ENCODE measurements around the gene OR2AG2.

Gene OR2AG2

GRCh38 chr11:6778518-6778917 lies 6.7 kb upstream of the OR2AG2 start:
- H3K4me2 ChIP-seq (ENCODE audit: low read length), result no peak overlapping the region
- no peak overlapping the region for H4K5ac ChIP-seq (ENCODE audit: low read length)
- H2BK120ac ChIP-seq (ENCODE audit: low read depth, low read length), result no peak overlapping the region
- no peak overlapping the region for H2BK5ac ChIP-seq (ENCODE audit: low read length)
- no peaks in the 10 kb centered on the region for H3K4me1 ChIP-seq (ENCODE audit: control insufficient read depth, low read depth, low read length)
- no peak overlapping the region for H3K23ac ChIP-seq (ENCODE audit: low read length)
- H2AK5ac ChIP-seq (ENCODE audit: low read length), result no peak overlapping the region
- no peak for DNase-seq
- no peaks in the 10 kb centered on the region for H3K79me2 ChIP-seq (ENCODE audit: control insufficient read depth, insufficient read depth, low read length)
- no peak overlapping the region for H3K4me3 ChIP-seq (ENCODE audit: low read length)
- H3K56ac ChIP-seq (ENCODE audit: low read length), result no peak overlapping the region
- H3K36me3 ChIP-seq (ENCODE audit: control insufficient read depth, insufficient read depth, low read length), result no peaks in the 10 kb centered on the region
- no peaks in the 10 kb centered on the region for H3K79me1 ChIP-seq (ENCODE audit: low read length)
- H3K4ac ChIP-seq (ENCODE audit: low read depth, low read length), result no peak overlapping the region
- H3K27ac ChIP-seq (ENCODE audit: low read depth, low read length), result no peak overlapping the region
- H3K9ac ChIP-seq (ENCODE audit: low read length), result no peak overlapping the region
- H2BK15ac ChIP-seq (replicated peaks; ENCODE audit: low read depth), result no peak overlapping the region
- H3K27me3 ChIP-seq (ENCODE audit: insufficient read depth, low read length, poor library complexity), result no peaks in the 10 kb centered on the region
- H3K18ac ChIP-seq (ENCODE audit: low read length), result no peak overlapping the region
- no peak overlapping the region for H4K8ac ChIP-seq (ENCODE audit: low read depth, low read length)

- no peaks in the 10 kb centered on the region for H3K36me3 ChIP-seq (ENCODE audit: control insufficient read depth, insufficient read depth, low read length)
- no peak overlapping the region for H2BK5ac ChIP-seq (ENCODE audit: low read length)
- H2AK5ac ChIP-seq (ENCODE audit: low read length), result no peak overlapping the region
- no peaks in the 10 kb centered on the region for H3K79me1 ChIP-seq (ENCODE audit: low read length)
- H3K9ac ChIP-seq (ENCODE audit: low read length), result no peak overlapping the region
- WGBS (ENCODE audit: extremely low coverage, insufficient coverage, low lambda C conversion rate), result no CpG with 5 or more reads among the region's 2 CpGs
- no peak overlapping the region for H2BK120ac ChIP-seq (ENCODE audit: low read depth, low read length)
- no peak overlapping the region for H4K5ac ChIP-seq (ENCODE audit: low read length)
- no peak overlapping the region for H3K4me2 ChIP-seq (ENCODE audit: low read length)
- H3K18ac ChIP-seq (ENCODE audit: low read length), result no peak overlapping the region
- no peak overlapping the region for H4K8ac ChIP-seq (ENCODE audit: low read depth, low read length)
- DNase-seq, result peak; percentile 73
- no peaks in the 10 kb centered on the region for H3K79me2 ChIP-seq (ENCODE audit: control insufficient read depth, insufficient read depth, low read length)
- no peaks in the 10 kb centered on the region for H3K4me1 ChIP-seq (ENCODE audit: control insufficient read depth, low read depth, low read length)
- no peak overlapping the region for H3K4ac ChIP-seq (ENCODE audit: low read depth, low read length)
- no peak overlapping the region for H3K56ac ChIP-seq (ENCODE audit: low read length)
- H3K4me3 ChIP-seq (ENCODE audit: low read length), result no peak overlapping the region
- no peak overlapping the region for H3K23ac ChIP-seq (ENCODE audit: low read length)
- H3K27me3 ChIP-seq (ENCODE audit: insufficient read depth, low read length, poor library complexity), result no peaks in the 10 kb centered on the region
- H3K27ac ChIP-seq (ENCODE audit: low read depth, low read length), result no peak overlapping the region
- no peak overlapping the region for H2BK15ac ChIP-seq (replicated peaks; ENCODE audit: low read depth)
Measured at GRCh38 chr11:6757373-6757967, 14.3 kb downstream of the OR2AG2 start.

GRCh38 chr11:6755953-6756347 lies 15.8 kb downstream of the OR2AG2 start:
- H3K27me3 ChIP-seq (ENCODE audit: insufficient read depth, low read length, poor library complexity), result no peaks in the 10 kb centered on the region
- no peak overlapping the region for H3K4ac ChIP-seq (ENCODE audit: low read depth, low read length)
- no peaks in the 10 kb centered on the region for H3K36me3 ChIP-seq (ENCODE audit: control insufficient read depth, insufficient read depth, low read length)
- H2BK5ac ChIP-seq (ENCODE audit: low read length), result no peak overlapping the region
- no peak overlapping the region for H3K23ac ChIP-seq (ENCODE audit: low read length)
- H3K4me1 ChIP-seq (ENCODE audit: control insufficient read depth, low read depth, low read length), result no peaks in the 10 kb centered on the region
- no peaks in the 10 kb centered on the region for H3K79me2 ChIP-seq (ENCODE audit: control insufficient read depth, insufficient read depth, low read length)
- H2AK5ac ChIP-seq (ENCODE audit: low read length), result no peak overlapping the region
- no peak overlapping the region for H3K4me3 ChIP-seq (ENCODE audit: low read length)
- H2BK15ac ChIP-seq (replicated peaks; ENCODE audit: low read depth), result no peak overlapping the region
- H3K27ac ChIP-seq (ENCODE audit: low read depth, low read length), result no peak overlapping the region
- no peak for DNase-seq
- WGBS (ENCODE audit: extremely low coverage, insufficient coverage, low lambda C conversion rate), result no CpG with 5 or more reads among the region's 1 CpG
- H3K4me2 ChIP-seq (ENCODE audit: low read length), result no peak overlapping the region
- no peaks in the 10 kb centered on the region for H3K79me1 ChIP-seq (ENCODE audit: low read length)
- no peak overlapping the region for H2BK120ac ChIP-seq (ENCODE audit: low read depth, low read length)
- H4K5ac ChIP-seq (ENCODE audit: low read length), result no peak overlapping the region
- no peak overlapping the region for H3K56ac ChIP-seq (ENCODE audit: low read length)
- H3K9ac ChIP-seq (ENCODE audit: low read length), result no peak overlapping the region
- no peak overlapping the region for H3K18ac ChIP-seq (ENCODE audit: low read length)
- no peak overlapping the region for H4K8ac ChIP-seq (ENCODE audit: low read depth, low read length)

- no peaks in the 10 kb centered on the region for H3K79me2 ChIP-seq (ENCODE audit: control insufficient read depth, insufficient read depth, low read length)
- H2BK5ac ChIP-seq (ENCODE audit: low read length), result no peak overlapping the region
- no peak overlapping the region for H3K18ac ChIP-seq (ENCODE audit: low read length)
- no peak overlapping the region for H3K9ac ChIP-seq (ENCODE audit: low read length)
- H2BK120ac ChIP-seq (ENCODE audit: low read depth, low read length), result no peak overlapping the region
- H2BK15ac ChIP-seq (replicated peaks; ENCODE audit: low read depth), result no peak overlapping the region
- H4K5ac ChIP-seq (ENCODE audit: low read length), result no peak overlapping the region
- peak; percentile 45 for DNase-seq
- H3K4me3 ChIP-seq (ENCODE audit: low read length), result no peak overlapping the region
- no peak overlapping the region for H3K4ac ChIP-seq (ENCODE audit: low read depth, low read length)
- H3K79me1 ChIP-seq (ENCODE audit: low read length), result no peaks in the 10 kb centered on the region
- no peak overlapping the region for H3K4me2 ChIP-seq (ENCODE audit: low read length)
- no peak overlapping the region for H2AK5ac ChIP-seq (ENCODE audit: low read length)
- H3K36me3 ChIP-seq (ENCODE audit: control insufficient read depth, insufficient read depth, low read length), result no peaks in the 10 kb centered on the region
- H3K4me1 ChIP-seq (ENCODE audit: control insufficient read depth, low read depth, low read length), result no peaks in the 10 kb centered on the region
- H3K27ac ChIP-seq (ENCODE audit: low read depth, low read length), result no peak overlapping the region
- no CpG with 5 or more reads among the region's 5 CpGs for WGBS (ENCODE audit: extremely low coverage, insufficient coverage, low lambda C conversion rate)
- no peak overlapping the region for H4K8ac ChIP-seq (ENCODE audit: low read depth, low read length)
- H3K56ac ChIP-seq (ENCODE audit: low read length), result no peak overlapping the region
- no peaks in the 10 kb centered on the region for H3K27me3 ChIP-seq (ENCODE audit: insufficient read depth, low read length, poor library complexity)
- H3K23ac ChIP-seq (ENCODE audit: low read length), result no peak overlapping the region
Measured at GRCh38 chr11:6755303-6755952, 16.3 kb downstream of the OR2AG2 start.

- Histone ChIP-seq H4K5ac (ENCODE audit: low read length) (no peak overlapping the region), H3K79me2 (ENCODE audit: control insufficient read depth, insufficient read depth, low read length) (no peaks in the 10 kb centered on the region), H3K27me3 (ENCODE audit: insufficient read depth, low read length, poor library complexity) (no peaks in the 10 kb centered on the region), H4K8ac (ENCODE audit: low read depth, low read length) (no peak overlapping the region), H3K9ac (ENCODE audit: low read length) (no peak overlapping the region), H3K4me1 (ENCODE audit: control insufficient read depth, low read depth, low read length) (no peaks in the 10 kb centered on the region), H3K36me3 (ENCODE audit: control insufficient read depth, insufficient read depth, low read length) (no peaks in the 10 kb centered on the region), H2BK15ac (replicated peaks; ENCODE audit: low read depth) (no peak overlapping the region), H3K4me3 (ENCODE audit: low read length) (no peak overlapping the region), H3K4me2 (ENCODE audit: low read length) (no peak overlapping the region), H3K18ac (ENCODE audit: low read length) (no peak overlapping the region), H3K4ac (ENCODE audit: low read depth, low read length) (no peak overlapping the region), H2BK120ac (ENCODE audit: low read depth, low read length) (peak overlapping the region; percentile 28), H3K79me1 (ENCODE audit: low read length) (no peaks in the 10 kb centered on the region), H3K23ac (ENCODE audit: low read length) (no peak overlapping the region), H3K56ac (ENCODE audit: low read length) (no peak overlapping the region), H3K27ac (ENCODE audit: low read depth, low read length) (no peak overlapping the region), H2BK5ac (ENCODE audit: low read length) (no peak overlapping the region), H2AK5ac (ENCODE audit: low read length) (no peak overlapping the region)
- no CpG with 5 or more reads among the region's 3 CpGs for WGBS (ENCODE audit: extremely low coverage, insufficient coverage, low lambda C conversion rate)
- DNase-seq, result no peak
Measured at GRCh38 chr11:6747097-6747668, 24.6 kb downstream of the OR2AG2 start.

GRCh38 chr11:6746626-6747025 lies 25.1 kb downstream of the OR2AG2 start:
- no peak overlapping the region for H3K4ac ChIP-seq (ENCODE audit: low read depth, low read length)
- no peak for DNase-seq
- H2AK5ac ChIP-seq (ENCODE audit: low read length), result no peak overlapping the region
- no peak overlapping the region for H2BK5ac ChIP-seq (ENCODE audit: low read length)
- H3K79me2 ChIP-seq (ENCODE audit: control insufficient read depth, insufficient read depth, low read length), result no peaks in the 10 kb centered on the region
- H2BK15ac ChIP-seq (replicated peaks; ENCODE audit: low read depth), result no peak overlapping the region
- no peak overlapping the region for H3K9ac ChIP-seq (ENCODE audit: low read length)
- WGBS (ENCODE audit: extremely low coverage, insufficient coverage, low lambda C conversion rate), result no CpG with 5 or more reads among the region's 1 CpG
- no peak overlapping the region for H3K56ac ChIP-seq (ENCODE audit: low read length)
- no peak overlapping the region for H4K5ac ChIP-seq (ENCODE audit: low read length)
- H3K36me3 ChIP-seq (ENCODE audit: control insufficient read depth, insufficient read depth, low read length), result no peaks in the 10 kb centered on the region
- H3K18ac ChIP-seq (ENCODE audit: low read length), result no peak overlapping the region
- H2BK120ac ChIP-seq (ENCODE audit: low read depth, low read length), result no peak overlapping the region
- H4K8ac ChIP-seq (ENCODE audit: low read depth, low read length), result no peak overlapping the region
- H3K4me3 ChIP-seq (ENCODE audit: low read length), result no peak overlapping the region
- no peak overlapping the region for H3K27ac ChIP-seq (ENCODE audit: low read depth, low read length)
- no peak overlapping the region for H3K4me2 ChIP-seq (ENCODE audit: low read length)
- no peaks in the 10 kb centered on the region for H3K4me1 ChIP-seq (ENCODE audit: control insufficient read depth, low read depth, low read length)
- H3K23ac ChIP-seq (ENCODE audit: low read length), result no peak overlapping the region
- H3K79me1 ChIP-seq (ENCODE audit: low read length), result no peaks in the 10 kb centered on the region
- H3K27me3 ChIP-seq (ENCODE audit: insufficient read depth, low read length, poor library complexity), result no peaks in the 10 kb centered on the region

Measured in mesendoderm (in vitro differentiated cells).